ENCODE measurements around the gene TNFAIP8L3.
"Not testable (repeated sequence)": the region's sequence is repeated elsewhere in the genome, so short reads cannot be mapped to it uniquely, and the experiment has no call there.

The TNFAIP8L3 gene

GRCh38 chr15:51094606-51095569 lies at the start of gene TNFAIP8L3:
Gene TNFAIP8L3, minus strand, starts transcription at chr15:51094906. Its CDS starts 311 bp downstream, at chr15:51094595.
- peak; percentile 45 for DNase-seq

GRCh38 chr15:51144021-51144532 lies 49.4 kb upstream of the TNFAIP8L3 start:
- DNase-seq: no peak

- DNase-seq: not testable (repeated sequence)
These were observed 45.6 kb upstream of the TNFAIP8L3 start for GRCh38 chr15:51140347-51140746.

- DNase-seq: no peak
These were observed 44.4 kb upstream of the TNFAIP8L3 start for GRCh38 chr15:51139091-51139490.

- DNase-seq: no peak
These were observed 43.2 kb upstream of the TNFAIP8L3 start for GRCh38 chr15:51137880-51138430.

GRCh38 chr15:51137024-51137423 lies 42.3 kb upstream of the TNFAIP8L3 start:
- DNase-seq: no peak

GRCh38 chr15:51135276-51135675 lies 40.6 kb upstream of the TNFAIP8L3 start:
- DNase-seq: no peak

GRCh38 chr15:51134416-51135199 lies 39.9 kb upstream of the TNFAIP8L3 start:
- DNase-seq: no peak

GRCh38 chr15:51133140-51133765 lies 38.5 kb upstream of the TNFAIP8L3 start:
- DNase-seq: no peak

GRCh38 chr15:51132384-51133139 lies 37.9 kb upstream of the TNFAIP8L3 start:
- peak; percentile 44 for DNase-seq

- DNase-seq: no peak
These were observed 37.0 kb upstream of the TNFAIP8L3 start for GRCh38 chr15:51131596-51132290.

- DNase-seq: no peak
These were observed 35.6 kb upstream of the TNFAIP8L3 start for GRCh38 chr15:51130344-51130743.

GRCh38 chr15:51129535-51130188 lies 35.0 kb upstream of the TNFAIP8L3 start:
- DNase-seq: peak; percentile 35

GRCh38 chr15:51128701-51129100 lies 34.0 kb upstream of the TNFAIP8L3 start:
- no peak for DNase-seq

- DNase-seq: no peak
These were observed 32.1 kb upstream of the TNFAIP8L3 start for GRCh38 chr15:51126842-51127241.

GRCh38 chr15:51123002-51123401 lies 28.3 kb upstream of the TNFAIP8L3 start:
- DNase-seq: not testable (repeated sequence)

- DNase-seq: no peak
These were observed 27.0 kb upstream of the TNFAIP8L3 start for GRCh38 chr15:51121631-51122225.

GRCh38 chr15:51121118-51121517 lies 26.4 kb upstream of the TNFAIP8L3 start:
- DNase-seq: no peak

- no peak for DNase-seq
These were observed 24.4 kb upstream of the TNFAIP8L3 start for GRCh38 chr15:51119120-51119519.

- DNase-seq: no peak
These were observed 22.6 kb upstream of the TNFAIP8L3 start for GRCh38 chr15:51117270-51117669.

All from right hindlimb (tissue), 1 donor.